OCI-LY1 (cell line): ENCODE data around the gene PTPN14.

Experiments
- CTCF ChIP-seq: fragments of 200-600 bp; sonication (generic), shearing (Covaris generic); IDR thresholded peaks from 2 replicates; pipeline ENCODE4 v1.5.1; 2017; ENCODE audit warnings: mild to moderate bottlenecking, antibody characterized with exemption, low read length, moderate library complexity, mixed read lengths
- EZH2 ChIP-seq: fragments of 200-600 bp; sonication (generic), shearing (Covaris generic); IDR thresholded peaks from 2 replicates; pipeline ENCODE4 v1.8.0; 2017; ENCODE audit warnings: borderline replicate concordance, mixed run types, mild to moderate bottlenecking, antibody characterized with exemption, low read length, moderate library complexity, mixed read lengths

DNA sequence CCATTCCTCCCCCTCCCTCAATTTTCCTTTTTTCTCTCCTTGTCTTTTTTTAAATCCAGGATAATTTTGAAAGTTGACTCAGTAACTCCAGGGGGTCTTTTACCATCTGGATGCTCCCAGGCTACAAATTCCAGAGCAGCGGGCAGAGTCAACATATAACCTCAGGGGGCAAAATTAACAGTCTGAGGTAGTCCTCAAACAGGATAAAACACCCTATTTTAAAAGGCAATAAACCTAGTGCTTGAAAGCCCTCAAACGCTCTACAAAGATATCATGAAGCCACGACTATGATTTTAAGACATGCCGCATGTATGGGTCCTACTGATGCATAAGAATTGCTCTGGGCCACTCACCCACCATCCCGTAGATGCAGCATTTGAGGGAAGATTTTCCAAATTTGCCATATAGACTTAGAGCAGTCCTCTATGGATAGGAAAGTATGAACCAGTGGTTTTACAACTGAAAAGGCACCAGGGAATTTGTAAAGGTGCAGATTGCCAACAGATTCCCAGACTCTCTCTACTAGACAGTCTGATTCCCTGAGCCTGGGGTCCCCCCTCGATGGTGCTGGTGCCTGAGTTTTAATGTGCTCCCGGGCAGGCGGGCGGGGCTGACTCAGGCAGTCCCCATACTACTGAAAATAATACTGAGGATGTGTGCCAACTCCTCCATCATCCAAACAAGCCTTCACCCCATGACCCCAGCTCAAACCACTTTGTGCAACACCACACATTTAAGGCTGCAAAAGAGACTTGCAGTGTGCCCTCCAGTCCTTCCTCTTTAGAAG is 37.2 kb downstream of the PTPN14 start:
- TF ChIP-seq CTCF: no peak
- no peak for TF ChIP-seq EZH2
